BE2C (cell line): Measurements from ENCODE around the gene CTDP1.

Source experiments
- DNase-seq: peaks from one replicate; pipeline ENCODE4 v3.0.0-alpha.2; 2020
- H3K27me3 ChIP-seq: fragments of 250-450 bp; sonication (Bioruptor Pico); 2 replicates; pipeline ENCODE4 v1.5.1; 2020; ENCODE audit warnings: mild to moderate bottlenecking
- H3K36me3 ChIP-seq: fragments of 250-450 bp; sonication (Bioruptor Pico); 2 replicates; pipeline ENCODE4 v1.5.1; 2020; ENCODE audit warnings: mild to moderate bottlenecking
- H3K4me1 ChIP-seq: fragments of 250-450 bp; sonication (Bioruptor Pico); 2 replicates; pipeline ENCODE4 v1.5.1; 2020
- H3K4me3 ChIP-seq: 2 replicates; pipeline ENCODE4 v1.5.1; 2011; ENCODE audit warnings: low read depth, low read length
- H3K9me3 ChIP-seq: fragments of 250-450 bp; sonication (Bioruptor Pico); 2 replicates; pipeline ENCODE4 v1.5.1; 2020
- TF ChIP-seq, protein P1 (sequence below): IDR thresholded peaks from 2 replicates; pipeline ENCODE4 v1.5.1; 2012; ENCODE audit warnings: mild to moderate bottlenecking, low read depth, low read length

The CTDP1 gene

DNA sequence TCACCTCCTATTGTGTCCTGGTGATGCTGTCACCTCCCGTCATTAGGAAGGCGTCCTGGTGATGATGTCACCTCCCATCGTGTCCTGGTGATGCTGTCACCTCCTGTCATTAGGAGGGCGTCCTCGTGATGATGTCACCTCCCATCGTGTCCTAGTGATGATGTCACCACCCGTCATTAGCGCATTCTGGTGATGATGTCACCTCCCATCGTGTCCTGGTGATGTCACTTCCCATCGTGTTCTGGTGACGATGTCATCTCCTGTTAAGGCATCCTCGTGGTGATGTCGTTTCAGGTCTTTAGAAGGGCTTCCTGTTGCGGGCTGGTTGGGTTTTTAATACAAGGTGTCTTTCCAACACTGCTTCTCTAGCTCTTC, 40.7 kb downstream of the CTDP1 start:
- Histone ChIP-seq H3K27me3 (no peaks in the 10 kb centered on the region), H3K36me3 (no peaks in the 10 kb centered on the region), H3K4me1 (no peaks in the 10 kb centered on the region), H3K4me3 (no peak overlapping the region), H3K9me3 (no peaks in the 10 kb centered on the region)
- TF ChIP-seq, protein P1, sequence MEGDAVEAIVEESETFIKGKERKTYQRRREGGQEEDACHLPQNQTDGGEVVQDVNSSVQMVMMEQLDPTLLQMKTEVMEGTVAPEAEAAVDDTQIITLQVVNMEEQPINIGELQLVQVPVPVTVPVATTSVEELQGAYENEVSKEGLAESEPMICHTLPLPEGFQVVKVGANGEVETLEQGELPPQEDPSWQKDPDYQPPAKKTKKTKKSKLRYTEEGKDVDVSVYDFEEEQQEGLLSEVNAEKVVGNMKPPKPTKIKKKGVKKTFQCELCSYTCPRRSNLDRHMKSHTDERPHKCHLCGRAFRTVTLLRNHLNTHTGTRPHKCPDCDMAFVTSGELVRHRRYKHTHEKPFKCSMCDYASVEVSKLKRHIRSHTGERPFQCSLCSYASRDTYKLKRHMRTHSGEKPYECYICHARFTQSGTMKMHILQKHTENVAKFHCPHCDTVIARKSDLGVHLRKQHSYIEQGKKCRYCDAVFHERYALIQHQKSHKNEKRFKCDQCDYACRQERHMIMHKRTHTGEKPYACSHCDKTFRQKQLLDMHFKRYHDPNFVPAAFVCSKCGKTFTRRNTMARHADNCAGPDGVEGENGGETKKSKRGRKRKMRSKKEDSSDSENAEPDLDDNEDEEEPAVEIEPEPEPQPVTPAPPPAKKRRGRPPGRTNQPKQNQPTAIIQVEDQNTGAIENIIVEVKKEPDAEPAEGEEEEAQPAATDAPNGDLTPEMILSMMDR = no peak
- no peak for DNase-seq

DNA sequence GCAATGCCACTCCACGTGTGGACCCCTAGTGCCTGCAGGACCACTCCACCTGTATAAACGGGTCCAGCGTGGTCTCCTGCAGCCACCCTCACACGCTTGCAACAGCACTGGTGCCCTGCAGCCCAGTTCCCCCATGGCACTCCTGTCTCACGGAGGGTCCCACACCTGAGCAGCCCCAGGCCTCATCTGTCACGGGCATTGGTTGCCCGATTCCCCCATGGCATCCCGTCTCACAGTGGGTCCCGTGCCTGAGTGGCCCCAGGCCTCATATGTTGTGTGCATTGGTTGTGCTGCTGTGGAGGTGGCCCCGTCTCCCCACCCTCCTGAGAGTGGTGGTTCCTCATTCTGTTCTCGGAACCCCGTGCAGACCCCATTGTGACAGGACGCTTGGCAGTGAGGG, 43.4 kb downstream of the CTDP1 start:
- TF ChIP-seq, protein P1 = no peak

DNA sequence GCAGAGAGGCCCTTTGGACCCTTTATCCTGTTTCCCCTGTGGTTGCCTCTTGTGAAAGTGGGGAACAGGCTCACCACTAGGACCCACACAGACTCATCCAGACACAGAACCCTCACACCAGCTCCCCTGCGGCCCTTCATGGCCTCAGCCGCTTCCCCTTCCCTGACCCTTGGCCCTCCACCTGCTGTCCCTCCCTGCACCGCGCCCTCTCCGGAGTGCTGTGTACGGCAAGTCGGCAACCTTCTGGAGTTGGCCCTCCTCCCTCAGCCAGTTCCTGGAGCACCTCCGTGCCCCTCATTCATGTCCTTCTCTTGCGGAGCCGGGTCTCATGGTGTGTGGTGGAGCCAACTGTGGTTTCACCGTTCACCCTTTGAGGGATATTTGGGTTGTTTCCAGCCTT, 44.0 kb downstream of the CTDP1 start:
- no peaks in the 10 kb centered on the region for H3K4me1 ChIP-seq
- no peak overlapping the region for H3K4me3 ChIP-seq
- H3K9me3 ChIP-seq = no peaks in the 10 kb centered on the region
- no peaks in the 10 kb centered on the region for H3K27me3 ChIP-seq
- TF ChIP-seq, protein P1 = no peak
- DNase-seq = no peak
- no peaks in the 10 kb centered on the region for H3K36me3 ChIP-seq

More for the DNA sequence above, 43.4 kb downstream of the CTDP1 start:
- Histone ChIP-seq H3K27me3 (no peaks in the 10 kb centered on the region), H3K4me1 (no peaks in the 10 kb centered on the region), H3K9me3 (no peaks in the 10 kb centered on the region), H3K36me3 (no peaks in the 10 kb centered on the region), H3K4me3 (no peak overlapping the region)
- DNase-seq = no peak

DNA sequence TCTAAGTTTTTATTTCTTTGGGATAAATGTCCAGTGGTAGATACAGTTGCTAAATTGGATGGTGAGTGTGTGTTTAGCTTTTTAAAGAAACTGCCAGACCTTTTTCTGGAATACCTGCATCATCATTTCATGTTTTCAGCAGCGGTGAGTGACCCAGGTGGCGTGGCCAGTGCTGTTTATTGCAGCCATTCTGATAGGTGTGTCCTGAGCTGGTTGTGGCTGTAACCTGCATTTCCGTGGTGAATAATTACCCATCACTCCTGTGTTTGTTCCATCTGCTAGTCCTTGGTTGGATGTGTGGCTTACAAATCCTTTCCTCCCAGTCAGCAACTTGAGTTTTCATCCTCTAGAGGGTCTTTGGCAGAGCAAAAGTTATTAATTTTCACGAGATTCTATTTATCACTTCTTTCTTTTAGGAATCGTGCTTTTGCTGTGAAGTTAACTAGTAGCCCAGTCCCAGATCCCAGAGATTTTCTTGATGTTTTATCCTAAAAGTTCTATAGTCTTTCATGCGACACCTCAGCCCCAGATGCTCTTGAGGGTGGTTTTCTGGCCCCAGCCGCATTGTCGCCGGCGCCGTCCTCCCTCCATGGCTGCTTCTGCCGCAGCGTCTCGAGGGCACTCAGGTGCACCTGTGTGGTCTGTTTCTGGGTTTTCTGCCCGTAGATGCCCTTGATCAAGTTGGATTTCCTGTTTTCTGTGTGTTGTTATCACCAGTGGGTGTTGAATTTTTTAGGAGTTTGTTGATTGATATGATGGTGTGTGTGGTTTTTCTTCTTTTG, 44.9 kb downstream of the CTDP1 start:
- Histone ChIP-seq H3K36me3 (peaks cover 5% of the 10 kb centered on the region; the same call in 1 of the 2 replicates), H3K27me3 (no peaks in the 10 kb centered on the region), H3K4me1 (no peaks in the 10 kb centered on the region), H3K4me3 (no peak overlapping the region), H3K9me3 (no peaks in the 10 kb centered on the region)
- TF ChIP-seq, protein P1 = no peak
- DNase-seq = no peak

DNA sequence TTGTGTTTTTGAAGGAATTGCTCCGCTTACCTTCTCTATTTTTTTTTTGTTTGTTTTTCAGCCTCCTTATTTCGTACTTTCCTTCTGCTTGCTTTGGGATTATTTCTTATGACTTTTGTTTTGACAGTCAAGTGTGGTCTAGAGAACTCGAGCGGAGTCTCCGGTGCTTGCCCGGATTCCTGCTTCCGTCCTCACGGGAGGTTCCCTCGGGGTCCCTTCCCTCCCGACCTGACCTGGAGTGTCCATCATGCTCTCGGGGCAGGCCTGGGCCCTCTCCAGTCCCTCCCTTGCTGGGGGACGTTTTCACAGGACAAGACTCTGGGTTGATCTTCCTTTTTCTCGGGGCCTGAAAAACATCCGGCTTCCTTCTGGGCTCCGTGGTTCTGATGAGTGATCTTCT, 45.9 kb downstream of the CTDP1 start:
- Histone ChIP-seq H3K4me1 (no peaks in the 10 kb centered on the region), H3K36me3 (peaks cover 5% of the 10 kb centered on the region; the same call in 1 of the 2 replicates), H3K4me3 (no peak overlapping the region), H3K9me3 (no peaks in the 10 kb centered on the region), H3K27me3 (no peaks in the 10 kb centered on the region)
- DNase-seq = no peak
- TF ChIP-seq, protein P1 = no peak

DNA sequence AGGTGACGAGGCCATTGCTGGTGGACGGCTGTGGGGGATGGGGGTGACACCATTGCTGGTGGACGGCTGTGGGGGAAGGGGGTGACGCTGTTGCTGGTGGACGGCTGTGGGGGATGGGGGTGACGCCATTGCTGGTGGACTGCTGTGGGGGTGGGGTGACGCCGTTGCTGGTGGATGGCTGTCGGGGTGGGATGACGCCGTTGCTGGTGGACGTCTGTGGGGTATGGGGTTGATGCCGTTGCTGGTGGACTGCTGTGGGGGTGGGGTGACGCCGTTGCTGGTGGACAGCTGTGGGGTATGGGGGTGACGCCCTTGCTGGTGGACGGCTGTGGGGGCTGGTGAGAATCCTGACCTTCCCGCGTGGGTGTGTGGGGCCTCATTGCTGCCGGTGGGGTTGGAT, 47.1 kb downstream of the CTDP1 start:
- DNase-seq = no peak
- Histone ChIP-seq H3K4me3 (no peak overlapping the region), H3K4me1 (no peaks in the 10 kb centered on the region), H3K27me3 (no peaks in the 10 kb centered on the region), H3K36me3 (peaks cover 10% of the 10 kb centered on the region), H3K9me3 (no peaks in the 10 kb centered on the region)
- TF ChIP-seq, protein P1 = no peak
